Retinal pigment epithelial cell (primary cell): ENCODE results near the gene TCEAL5.
"Not testable (repeated sequence)": the region's sequence is repeated elsewhere in the genome, so short reads cannot be mapped to it uniquely, and the experiment has no call there.

Experiments used
- DNase-seq: peaks from one replicate; pipeline ENCODE4 v3.0.0-alpha.2; 2010; ENCODE audit warnings: low read depth
- H3K4me3 ChIP-seq: 2 replicates; pipeline ENCODE4 v1.5.1; 2011; ENCODE audit warnings: mild to moderate bottlenecking, low read length, control low read depth, moderate library complexity
- TF ChIP-seq, protein P1 (sequence below): conservative IDR thresholded peaks from 2 replicates; pipeline ENCODE4 v1.5.1; 2011; ENCODE audit warnings: low read depth, low read length, control low read depth, inconsistent platforms

The TCEAL5 gene, protein sequence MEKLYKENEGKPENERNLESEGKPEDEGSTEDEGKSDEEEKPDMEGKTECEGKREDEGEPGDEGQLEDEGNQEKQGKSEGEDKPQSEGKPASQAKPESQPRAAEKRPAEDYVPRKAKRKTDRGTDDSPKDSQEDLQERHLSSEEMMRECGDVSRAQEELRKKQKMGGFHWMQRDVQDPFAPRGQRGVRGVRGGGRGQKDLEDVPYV

DNA sequence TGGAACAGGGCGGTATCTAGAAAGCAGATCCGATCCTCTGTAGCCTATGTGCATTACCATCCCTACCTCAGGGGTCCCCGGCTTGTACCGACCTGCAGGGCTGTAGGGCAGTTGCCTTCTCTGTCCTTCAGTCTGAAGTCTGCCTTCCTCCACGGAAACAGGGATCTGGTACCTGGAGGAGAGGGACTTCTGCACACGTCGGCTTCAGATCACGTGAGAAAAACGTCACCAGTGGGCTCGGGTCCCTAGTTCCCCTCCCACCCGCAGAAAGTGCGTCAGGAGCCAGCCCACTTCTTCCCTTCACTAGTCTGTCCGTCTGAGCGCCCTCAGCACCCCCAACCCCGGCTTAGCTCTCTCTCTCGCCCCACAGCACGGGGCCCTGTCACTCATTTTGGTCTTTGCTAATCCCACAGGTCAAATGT lies at the start of gene TCEAL5:
Gene TCEAL5, minus strand, starts transcription at position 170 of the 422 bp plus-strand sequence. CDS start 2,187 bp downstream, outside the sequence.
- TF ChIP-seq, protein P1, sequence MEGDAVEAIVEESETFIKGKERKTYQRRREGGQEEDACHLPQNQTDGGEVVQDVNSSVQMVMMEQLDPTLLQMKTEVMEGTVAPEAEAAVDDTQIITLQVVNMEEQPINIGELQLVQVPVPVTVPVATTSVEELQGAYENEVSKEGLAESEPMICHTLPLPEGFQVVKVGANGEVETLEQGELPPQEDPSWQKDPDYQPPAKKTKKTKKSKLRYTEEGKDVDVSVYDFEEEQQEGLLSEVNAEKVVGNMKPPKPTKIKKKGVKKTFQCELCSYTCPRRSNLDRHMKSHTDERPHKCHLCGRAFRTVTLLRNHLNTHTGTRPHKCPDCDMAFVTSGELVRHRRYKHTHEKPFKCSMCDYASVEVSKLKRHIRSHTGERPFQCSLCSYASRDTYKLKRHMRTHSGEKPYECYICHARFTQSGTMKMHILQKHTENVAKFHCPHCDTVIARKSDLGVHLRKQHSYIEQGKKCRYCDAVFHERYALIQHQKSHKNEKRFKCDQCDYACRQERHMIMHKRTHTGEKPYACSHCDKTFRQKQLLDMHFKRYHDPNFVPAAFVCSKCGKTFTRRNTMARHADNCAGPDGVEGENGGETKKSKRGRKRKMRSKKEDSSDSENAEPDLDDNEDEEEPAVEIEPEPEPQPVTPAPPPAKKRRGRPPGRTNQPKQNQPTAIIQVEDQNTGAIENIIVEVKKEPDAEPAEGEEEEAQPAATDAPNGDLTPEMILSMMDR, result no peak
- DNase-seq, result no peak
- H3K4me3 ChIP-seq, result peak within 1 kb of the TSS; percentile 49

DNA sequence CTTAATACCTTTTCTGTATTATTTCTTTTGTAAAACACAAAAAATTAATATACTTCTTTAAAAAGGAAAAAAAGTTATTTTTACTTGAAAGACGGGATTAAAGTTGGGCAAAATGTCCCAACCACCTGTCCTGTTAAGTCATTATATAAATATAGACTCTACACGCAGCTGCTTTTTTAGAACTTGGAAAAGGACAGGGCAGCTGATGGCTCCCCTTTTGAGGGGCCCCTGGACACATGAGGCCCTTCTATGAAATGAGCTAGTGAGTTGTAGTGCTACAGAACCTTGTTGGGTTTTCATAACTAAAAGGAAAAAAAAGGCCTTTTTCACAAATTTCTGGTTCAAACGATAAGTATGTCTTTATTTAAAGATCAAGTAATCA lies 34.8 kb upstream of the TCEAL5 start:
- TF ChIP-seq, protein P1, result no peak
- DNase-seq, result no peak
- peak overlapping the region; percentile 64 for H3K4me3 ChIP-seq

DNA sequence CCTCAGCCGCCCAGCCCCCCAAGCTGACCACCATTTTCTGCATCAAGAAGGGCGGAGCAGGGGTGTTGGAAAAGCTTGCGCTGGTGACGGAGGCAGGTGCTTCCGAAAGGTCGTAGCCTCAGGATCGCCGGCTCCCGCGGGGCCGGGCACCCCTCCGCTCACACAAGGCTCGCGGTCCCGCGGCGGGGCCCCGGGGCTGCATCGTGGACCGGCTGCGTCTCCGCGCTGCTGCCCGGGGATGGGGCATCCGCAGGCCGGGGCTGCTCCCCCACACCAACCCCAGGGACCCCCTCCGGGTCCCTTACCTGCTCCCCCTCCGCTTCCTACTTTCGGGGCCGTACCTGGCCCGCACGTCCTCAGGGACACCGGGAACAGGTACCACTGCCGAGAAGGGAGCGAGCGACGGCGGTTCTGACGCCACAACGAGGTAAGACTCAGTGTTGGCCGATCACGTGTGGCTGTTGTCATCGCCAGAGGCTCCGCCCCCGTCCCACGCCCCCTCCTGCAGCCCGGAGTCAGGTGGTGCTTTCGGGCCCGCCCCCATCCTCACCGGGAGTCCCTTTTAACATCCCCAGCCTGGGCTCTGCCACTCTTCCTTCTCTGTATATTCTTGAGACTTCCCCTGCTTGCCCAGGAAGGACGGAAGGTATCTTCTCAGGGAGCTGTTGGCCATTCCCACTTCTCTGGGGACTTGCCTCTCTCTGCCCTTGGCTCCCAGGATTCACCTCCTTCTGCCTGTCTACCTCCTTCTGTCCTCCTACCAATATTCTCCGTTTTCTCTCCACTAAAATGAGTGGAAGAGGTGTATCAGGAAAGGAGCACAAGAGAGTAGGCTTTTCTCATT lies 34.2 kb upstream of the TCEAL5 start, which contains the start of gene BEX2:
Gene BEX2, minus strand, starts transcription at position 436 of the 844 bp plus-strand sequence. CDS start 1,014 bp downstream, outside the sequence.
- H3K4me3 ChIP-seq, result peak within 1 kb of the TSS; percentile 64
- TF ChIP-seq, protein P1, result no peak

DNA sequence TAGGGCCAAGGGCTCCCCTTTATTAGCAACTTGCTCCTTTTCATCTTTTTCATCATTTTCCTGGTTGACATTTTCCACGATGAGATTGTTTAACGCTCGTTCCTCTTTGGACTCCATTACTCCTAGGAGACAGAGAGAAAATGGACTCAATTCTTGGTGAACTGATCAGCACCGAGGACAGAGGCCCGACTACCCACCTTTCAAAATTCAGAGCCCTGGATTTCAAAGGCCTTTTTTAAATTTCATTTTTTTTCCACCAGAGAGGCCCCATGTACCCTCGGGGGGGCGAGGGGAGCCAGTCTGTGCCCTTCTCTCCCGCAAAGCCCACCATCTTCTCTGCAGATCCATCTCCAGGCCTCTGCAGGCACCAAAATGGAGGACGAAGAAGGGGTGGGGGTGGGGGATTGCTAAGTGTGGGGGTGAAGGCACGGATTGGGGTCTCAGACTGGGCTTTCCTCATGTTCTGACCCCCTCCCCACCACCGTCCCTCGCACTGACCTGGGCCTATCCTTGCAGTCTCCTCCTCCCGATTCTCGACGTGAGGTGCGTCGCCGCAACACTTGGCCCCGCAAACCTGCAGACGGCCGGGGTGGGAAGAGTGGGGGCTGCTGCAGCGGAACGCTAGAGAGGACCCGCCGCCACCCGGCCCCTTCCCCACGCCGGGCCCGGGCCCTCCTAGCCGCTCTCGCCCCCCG lies 33.5 kb upstream of the TCEAL5 start:
- TF ChIP-seq, protein P1, result no peak
- no peak for DNase-seq
- peak overlapping the region; percentile 64 for H3K4me3 ChIP-seq

More for the DNA sequence above, 34.2 kb upstream of the TCEAL5 start, which contains the start of gene BEX2:
- peak; percentile 35 for DNase-seq

DNA sequence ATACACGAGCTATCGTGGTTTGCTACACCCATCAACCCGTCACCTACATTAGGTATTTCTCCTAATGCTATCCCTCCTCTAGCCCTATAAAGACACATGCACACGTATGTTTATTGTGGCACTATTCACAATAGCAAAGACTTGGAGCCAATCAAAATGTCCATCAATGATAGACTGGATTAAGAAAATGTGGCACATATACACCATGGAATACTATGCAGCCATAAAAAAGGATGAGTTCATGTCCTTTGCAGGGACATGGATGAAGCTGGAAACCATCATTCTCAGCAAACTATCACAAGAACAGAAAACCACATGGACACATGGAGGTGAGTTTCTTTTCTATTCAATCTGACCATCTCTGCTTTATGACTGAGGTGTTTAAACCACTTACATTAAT lies 29.1 kb upstream of the TCEAL5 start:
- DNase-seq, H3K4me3 ChIP-seq: not testable (repeated sequence)

DNA sequence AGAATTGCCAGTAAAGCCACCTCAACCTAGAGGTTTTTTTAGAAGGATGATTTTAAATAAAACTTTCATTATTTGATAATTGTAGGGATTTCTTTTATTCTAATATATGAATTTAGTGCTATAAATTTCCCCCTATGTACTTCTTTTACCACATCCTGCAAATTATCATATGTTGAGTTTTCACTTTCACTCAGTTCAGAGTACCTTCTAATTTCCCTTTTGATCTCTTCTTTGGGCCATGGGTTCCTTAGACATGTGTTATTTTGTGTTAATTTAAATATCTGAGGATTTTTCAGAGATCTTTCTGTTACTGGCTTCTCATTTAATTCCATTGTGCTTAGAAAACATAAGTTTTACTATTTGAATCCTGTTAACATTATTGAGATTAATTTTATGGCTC lies 28.2 kb upstream of the TCEAL5 start:
- no peak for DNase-seq
- no peak overlapping the region for H3K4me3 ChIP-seq
- TF ChIP-seq, protein P1, result no peak

DNA sequence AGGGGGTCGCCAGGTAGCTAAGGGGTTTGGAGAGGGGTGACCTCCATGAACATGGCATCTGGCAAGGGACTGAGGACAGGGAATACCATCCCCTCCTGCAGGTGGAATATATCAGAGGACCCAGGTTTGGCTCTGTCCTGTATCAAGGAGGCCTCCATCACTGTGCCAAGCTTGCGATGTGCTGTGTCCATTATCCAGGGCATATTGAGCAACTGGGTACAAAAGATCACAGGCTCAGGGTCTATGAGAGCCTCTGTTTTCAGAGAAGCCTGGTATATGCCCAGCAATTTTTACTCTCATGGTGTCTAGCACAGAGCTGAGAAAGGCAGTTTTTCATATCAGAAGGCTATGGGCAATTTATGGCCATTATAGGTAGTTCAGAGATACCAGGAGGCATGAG lies 16.6 kb upstream of the TCEAL5 start:
- no peak overlapping the region for H3K4me3 ChIP-seq
- TF ChIP-seq, protein P1, result no peak
- no peak for DNase-seq
